ENCODE measurements around the gene KCTD18.

The KCTD18 gene

DNA sequence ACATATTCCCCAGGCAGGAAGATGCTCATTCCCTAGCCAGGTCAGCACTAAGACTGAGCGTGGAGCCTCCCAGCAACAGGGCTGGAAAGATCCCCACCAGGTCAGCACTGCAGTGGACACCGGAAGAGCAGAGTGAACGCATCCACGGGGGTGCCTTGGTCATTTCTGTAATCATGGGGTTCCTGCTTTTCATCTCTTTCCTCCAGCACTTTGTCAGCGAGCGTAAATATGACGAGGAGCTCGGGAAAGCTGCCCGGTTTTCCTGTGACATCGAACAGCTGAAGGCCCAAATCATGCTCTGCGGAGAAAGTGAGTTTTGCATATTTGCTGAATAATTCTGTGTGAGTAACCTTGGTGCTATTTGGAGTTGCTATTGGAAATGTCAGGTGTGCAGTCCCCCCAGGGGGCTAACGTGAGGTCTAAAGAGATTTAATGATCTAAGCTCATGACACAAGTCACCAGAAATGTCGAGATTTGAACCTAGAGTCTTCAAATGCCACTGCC is 40.1 kb downstream of the KCTD18 start:
- no peak overlapping the region for H3K4me3 ChIP-seq (ENCODE audit: low read depth, low read length)
- TF ChIP-seq, protein P1, sequence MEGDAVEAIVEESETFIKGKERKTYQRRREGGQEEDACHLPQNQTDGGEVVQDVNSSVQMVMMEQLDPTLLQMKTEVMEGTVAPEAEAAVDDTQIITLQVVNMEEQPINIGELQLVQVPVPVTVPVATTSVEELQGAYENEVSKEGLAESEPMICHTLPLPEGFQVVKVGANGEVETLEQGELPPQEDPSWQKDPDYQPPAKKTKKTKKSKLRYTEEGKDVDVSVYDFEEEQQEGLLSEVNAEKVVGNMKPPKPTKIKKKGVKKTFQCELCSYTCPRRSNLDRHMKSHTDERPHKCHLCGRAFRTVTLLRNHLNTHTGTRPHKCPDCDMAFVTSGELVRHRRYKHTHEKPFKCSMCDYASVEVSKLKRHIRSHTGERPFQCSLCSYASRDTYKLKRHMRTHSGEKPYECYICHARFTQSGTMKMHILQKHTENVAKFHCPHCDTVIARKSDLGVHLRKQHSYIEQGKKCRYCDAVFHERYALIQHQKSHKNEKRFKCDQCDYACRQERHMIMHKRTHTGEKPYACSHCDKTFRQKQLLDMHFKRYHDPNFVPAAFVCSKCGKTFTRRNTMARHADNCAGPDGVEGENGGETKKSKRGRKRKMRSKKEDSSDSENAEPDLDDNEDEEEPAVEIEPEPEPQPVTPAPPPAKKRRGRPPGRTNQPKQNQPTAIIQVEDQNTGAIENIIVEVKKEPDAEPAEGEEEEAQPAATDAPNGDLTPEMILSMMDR (IDR thresholded peaks at IDR 0.05; ENCODE audit: low read depth, low read length): no peak

DNA sequence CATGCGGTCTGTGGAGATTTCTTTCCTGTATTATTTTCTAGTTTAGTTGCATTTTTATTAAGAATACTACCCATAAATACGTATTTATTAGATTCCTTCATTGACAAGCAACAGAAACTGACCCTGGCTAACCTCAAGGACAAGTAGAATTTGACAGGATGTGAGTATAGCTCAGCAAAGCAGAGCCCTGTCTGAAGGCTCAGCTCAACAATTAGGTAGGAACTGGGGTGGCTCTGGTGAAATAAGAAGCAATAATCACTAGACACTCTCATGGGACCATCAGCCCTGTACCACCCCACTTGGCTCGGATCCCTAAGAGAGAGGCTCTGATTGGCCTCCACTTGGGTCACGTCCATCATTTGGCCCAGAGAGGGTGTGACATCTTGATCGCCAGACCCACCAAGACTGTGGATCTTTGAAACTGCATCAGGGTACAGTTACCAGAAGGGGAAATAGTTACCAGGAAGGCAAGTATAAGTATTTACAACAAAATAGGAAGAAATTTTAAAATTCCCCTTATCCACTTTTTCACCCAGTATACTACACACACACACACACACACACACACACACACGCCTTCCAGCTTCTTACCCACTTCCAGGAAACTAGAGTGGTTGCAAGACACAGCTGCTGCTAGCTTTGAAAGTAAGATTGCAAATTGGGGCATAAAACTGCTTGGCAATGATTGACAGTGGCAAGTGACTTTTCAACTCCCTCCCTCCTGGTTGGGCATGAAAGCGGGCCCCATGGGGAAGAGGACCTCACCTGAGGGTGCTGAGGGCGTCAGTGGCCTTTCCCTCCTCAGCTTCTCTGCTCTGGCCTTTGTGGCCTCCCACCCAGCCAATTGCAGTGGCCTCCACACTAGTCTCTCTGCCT is 41.8 kb downstream of the KCTD18 start:
- H3K4me3 ChIP-seq (ENCODE audit: low read depth, low read length): no peak overlapping the region
- TF ChIP-seq, protein P1 (IDR thresholded peaks at IDR 0.05; ENCODE audit: low read depth, low read length): no peak

DNA sequence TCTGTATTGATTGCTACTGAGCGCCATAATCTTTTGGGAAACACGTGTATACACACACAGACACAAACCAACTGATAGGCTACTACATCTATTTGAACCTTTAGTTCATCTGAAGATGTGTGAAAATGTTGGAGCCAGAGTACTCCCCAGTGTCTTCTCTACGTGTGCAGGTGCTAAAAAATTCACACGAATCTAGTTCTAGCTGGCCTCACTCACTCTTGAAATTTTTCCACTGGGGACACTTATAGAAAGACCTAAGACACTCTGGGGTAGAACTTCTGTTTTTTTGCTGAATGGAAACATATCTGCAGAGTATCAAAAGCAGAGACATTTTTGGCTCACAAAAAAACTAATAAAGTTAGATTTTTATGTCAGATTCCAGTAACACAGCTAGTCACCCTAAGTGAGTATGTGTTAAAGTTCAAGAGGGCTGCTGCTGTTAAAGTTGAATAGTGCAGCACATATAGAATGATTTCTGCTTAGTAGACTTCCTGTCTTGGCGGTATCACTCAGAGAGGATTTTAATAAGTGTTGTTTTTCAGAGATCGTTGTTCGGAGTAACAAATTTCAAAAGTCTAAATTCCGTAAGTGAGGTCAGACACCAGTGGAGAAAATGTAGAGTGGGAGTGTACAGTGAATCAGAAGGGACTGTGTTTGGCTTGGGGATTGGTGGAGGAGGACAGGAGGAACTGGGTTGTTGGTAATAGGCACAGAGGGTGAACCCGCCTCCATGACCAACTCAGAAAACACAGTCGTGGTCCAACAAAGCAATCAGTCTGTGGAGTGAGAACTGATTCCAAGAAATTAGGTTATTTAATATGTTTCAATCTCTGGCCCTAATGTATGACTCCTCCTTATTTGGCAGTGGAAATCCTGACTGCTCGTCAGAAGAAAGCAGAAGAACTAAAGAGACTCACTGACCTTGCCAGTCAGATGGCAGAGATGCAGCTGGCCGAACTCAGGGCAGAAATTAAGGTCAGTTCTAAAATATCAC is 43.1 kb downstream of the KCTD18 start:
- TF ChIP-seq, protein P1 (IDR thresholded peaks at IDR 0.05; ENCODE audit: low read depth, low read length): no peak
- no peak overlapping the region for H3K4me3 ChIP-seq (ENCODE audit: low read depth, low read length)

DNA sequence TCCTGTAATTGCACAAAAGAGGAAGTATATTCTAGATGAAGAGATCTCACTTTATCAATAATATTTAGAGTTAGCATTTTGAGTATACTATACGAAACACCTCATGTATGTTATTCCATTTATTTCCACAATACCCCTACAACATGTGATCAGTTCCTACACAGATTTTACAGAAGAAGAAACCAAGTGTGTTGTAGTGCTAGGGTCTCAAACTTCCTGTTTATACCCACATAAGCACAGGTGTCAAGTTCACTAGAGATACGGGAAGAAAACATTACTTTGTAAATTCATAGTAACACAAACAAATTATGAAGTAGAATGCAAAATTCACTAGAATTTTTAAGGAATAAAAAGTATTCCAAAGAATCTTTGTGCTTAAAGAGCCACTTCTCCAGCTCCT is 46.4 kb downstream of the KCTD18 start:
- TF ChIP-seq, protein P1 (IDR thresholded peaks at IDR 0.05; ENCODE audit: low read depth, low read length): no peak
- H3K4me3 ChIP-seq (ENCODE audit: low read depth, low read length): no peak overlapping the region

DNA sequence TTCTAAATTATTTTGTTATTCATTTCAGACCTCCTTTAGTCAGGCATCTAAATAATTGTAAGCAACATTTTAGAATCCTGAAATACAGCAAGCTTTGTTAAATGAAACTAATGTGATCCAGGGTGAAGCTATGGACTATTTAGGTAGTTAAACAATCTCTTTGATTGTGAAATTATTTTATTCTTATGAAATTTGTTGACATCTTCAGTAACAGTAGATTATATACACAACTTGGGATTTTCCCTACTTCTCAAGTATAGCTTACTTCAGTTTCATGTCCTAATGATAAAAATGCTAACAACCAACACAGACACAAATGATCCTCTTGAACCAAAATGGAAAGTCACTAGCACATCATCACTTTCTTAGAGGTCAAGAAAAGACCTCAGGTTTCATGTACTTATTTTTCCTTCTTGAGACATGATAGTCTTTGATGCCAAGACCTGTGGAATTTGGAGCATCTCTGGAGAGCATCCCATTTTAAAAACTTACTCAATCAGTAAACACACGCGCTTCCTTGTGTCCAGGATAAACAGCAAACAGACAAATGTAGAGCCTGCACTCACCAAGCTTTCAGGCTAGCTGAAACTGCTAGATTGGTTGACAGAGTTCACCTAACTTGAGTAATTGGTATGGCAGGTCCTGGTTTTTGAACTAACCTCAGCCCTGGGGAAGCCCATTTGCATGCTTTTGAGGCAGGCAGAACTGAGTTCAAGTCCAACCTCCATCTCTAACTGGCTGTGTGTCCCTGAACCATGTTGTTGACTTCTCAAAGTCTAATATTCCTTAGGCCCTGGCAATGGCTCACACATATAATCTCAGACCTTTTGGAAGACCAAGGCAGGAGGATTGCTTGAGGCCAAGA is 47.8 kb downstream of the KCTD18 start:
- TF ChIP-seq, protein P1 (IDR thresholded peaks at IDR 0.05; ENCODE audit: low read depth, low read length): no peak
- H3K4me3 ChIP-seq (ENCODE audit: low read depth, low read length): no peak overlapping the region

DNA sequence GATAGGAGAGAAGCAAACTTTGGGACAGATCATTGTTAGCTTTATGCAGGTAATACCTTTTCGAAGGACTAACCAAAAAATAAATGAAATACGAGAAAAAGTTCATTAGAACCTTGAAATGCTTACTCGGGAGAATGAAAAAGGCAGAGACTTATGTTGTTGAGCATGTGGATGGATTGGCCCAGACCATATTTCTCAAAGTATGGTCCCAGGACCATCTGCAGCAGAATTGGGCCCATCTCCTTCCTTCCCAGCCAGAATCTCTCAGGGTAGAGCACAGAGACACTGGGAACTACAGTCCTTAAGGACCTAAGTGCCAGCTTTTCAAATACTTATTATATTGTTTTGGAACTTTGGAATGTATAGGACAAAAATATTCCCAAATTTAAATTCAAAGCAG is 50.8 kb downstream of the KCTD18 start:
- TF ChIP-seq, protein P1 (IDR thresholded peaks at IDR 0.05; ENCODE audit: low read depth, low read length): no peak
- no peak overlapping the region for H3K4me3 ChIP-seq (ENCODE audit: low read depth, low read length)

Measured in WI38 (cell line).